GM10248 (cell line): Measurements from ENCODE around the gene MYH6.

ENCODE experiments used
- CTCF ChIA-PET: fragments of 300-600 bp; sonication (Branson Sonifier 250); formaldehyde crosslinking; extraction: SDS; loops from one replicate; lab custom pipeline; 2021; ENCODE audit warnings: antibody characterized with exemption; lab: Yijun Ruan, JAX
- POLR2A ChIA-PET: fragments of 350-650 bp; sonication (Branson Sonifier 250); formaldehyde crosslinking; extraction: SDS; loops from one replicate; lab custom pipeline; 2020; ENCODE audit warnings: antibody characterized with exemption; lab: Yijun Ruan, JAX
- DNase-seq: peaks from one replicate; pipeline ENCODE4 v3.0.0; 2012; ENCODE audit errors: extremely low spot score
- CTCF ChIP-seq: IDR thresholded peaks from 2 replicates; pipeline ENCODE4 v1.5.1; 2012; ENCODE audit warnings: mild to moderate bottlenecking, low read depth; ENCODE audit errors: extremely low read depth, missing control alignments, control extremely low read depth

Gene MYH6

GRCh38 chr14:23406725-23407355 is 1.2 kb downstream of the MYH6 start:
- ChIA-PET POLR2A (no interaction called here), CTCF (no interaction called here)
- no peak for DNase-seq
- TF ChIP-seq CTCF, result no peak

- POLR2A ChIA-PET, result no interaction called here
Observed at GRCh38 chr14:23406244-23406643, 1.8 kb downstream of the MYH6 start.

GRCh38 chr14:23405516-23406025 is 2.5 kb downstream of the MYH6 start:
- no peak for DNase-seq
- CTCF ChIA-PET, result no interaction called here
- POLR2A ChIA-PET, result no interaction called here
- TF ChIP-seq CTCF, result no peak

More at GRCh38 chr14:23406244-23406643, 1.8 kb downstream of the MYH6 start:
- no peak for TF ChIP-seq CTCF
- no peak for DNase-seq
- CTCF ChIA-PET, result no interaction called here

- ChIA-PET POLR2A (no interaction called here), CTCF (no interaction called here)
- TF ChIP-seq CTCF, result no peak
- no peak for DNase-seq
Observed at GRCh38 chr14:23405096-23405495, 3.0 kb downstream of the MYH6 start.

- no peak for DNase-seq
- TF ChIP-seq CTCF, result no peak
- ChIA-PET POLR2A (no interaction called here), CTCF (no interaction called here)
Observed at GRCh38 chr14:23404331-23404900, 3.7 kb downstream of the MYH6 start.

- ChIA-PET CTCF (no interaction called here), POLR2A (no interaction called here)
- DNase-seq, result no peak
- no peak for TF ChIP-seq CTCF
Observed at GRCh38 chr14:23403908-23404307, 4.2 kb downstream of the MYH6 start.
